ENCODE data around the gene ICAM4. TPM values are rescaled to one million over a fixed set of nuclear protein-coding genes. Genes with fewer than 3 reads are reported as not detected.

Gene ICAM4
- total and polyA plus RNA-seq, 2 of the 13 experiments (the other 11 are each of a cell fraction or from before 2014, with no cell fraction given) = 2.9 to 4.0 TPM

DNA sequence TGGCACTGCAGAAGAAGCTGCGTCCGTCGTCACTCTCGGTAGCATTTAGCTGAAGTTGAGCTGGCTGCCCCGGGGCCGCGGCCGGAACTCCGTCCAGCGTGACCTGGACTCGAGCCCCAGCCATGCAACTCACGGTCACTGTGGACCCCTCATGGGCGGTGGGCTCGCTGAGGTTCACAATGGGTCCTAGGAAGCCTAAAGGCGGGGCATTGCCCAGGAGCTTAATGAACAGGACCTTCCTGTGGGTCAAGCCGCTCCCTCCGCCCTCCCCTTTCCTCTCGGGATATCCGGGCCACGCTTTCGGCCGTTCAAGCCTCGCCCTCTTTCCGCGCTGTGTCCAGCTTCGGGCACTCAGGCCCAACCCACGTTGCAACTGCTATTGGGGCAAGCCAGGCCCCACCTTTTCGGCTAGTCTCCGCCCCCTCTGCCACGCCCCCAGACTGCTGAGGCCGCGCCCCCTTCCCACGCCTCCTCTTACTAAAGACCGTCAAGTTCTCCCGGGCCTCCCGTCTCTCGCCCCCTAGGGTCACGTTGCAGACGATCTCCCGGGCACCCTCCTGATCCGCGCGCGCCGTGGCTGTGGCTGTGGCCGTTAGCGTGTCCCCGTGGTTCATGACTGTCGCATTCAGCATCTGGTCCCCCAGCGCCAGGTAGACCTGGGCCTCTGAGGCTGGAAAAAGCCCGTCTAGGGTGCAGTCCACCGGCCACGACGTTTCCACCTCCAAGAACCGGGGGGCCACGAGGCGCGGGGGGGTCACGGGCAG lies 48.0 kb downstream of the ICAM4 start (continued):
- TF ChIP-seq, protein P1, sequence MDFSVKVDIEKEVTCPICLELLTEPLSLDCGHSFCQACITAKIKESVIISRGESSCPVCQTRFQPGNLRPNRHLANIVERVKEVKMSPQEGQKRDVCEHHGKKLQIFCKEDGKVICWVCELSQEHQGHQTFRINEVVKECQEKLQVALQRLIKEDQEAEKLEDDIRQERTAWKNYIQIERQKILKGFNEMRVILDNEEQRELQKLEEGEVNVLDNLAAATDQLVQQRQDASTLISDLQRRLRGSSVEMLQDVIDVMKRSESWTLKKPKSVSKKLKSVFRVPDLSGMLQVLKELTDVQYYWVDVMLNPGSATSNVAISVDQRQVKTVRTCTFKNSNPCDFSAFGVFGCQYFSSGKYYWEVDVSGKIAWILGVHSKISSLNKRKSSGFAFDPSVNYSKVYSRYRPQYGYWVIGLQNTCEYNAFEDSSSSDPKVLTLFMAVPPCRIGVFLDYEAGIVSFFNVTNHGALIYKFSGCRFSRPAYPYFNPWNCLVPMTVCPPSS (IDR thresholded peaks at IDR 0.05) = no peak
- TF ChIP-seq RFX5 (IDR thresholded peaks at IDR 0.05; ENCODE audit: low read depth, low read length) (no peak), SMC3 (IDR thresholded peaks at IDR 0.05; ENCODE audit: low read length) (no peak), HCFC1 (IDR thresholded peaks at IDR 0.05; ENCODE audit: low read depth, low read length) (no peak), ZNF12 (CRISPR knock-in tag; IDR thresholded peaks at IDR 0.05) (0 out of 2 replicates have a peak, but pooled peaks have one; percentile 17), U2AF1 (optimal IDR thresholded peaks at IDR 0.05; ENCODE audit: low read depth, low read length) (no peak), BORCS8-MEF2B (CRISPR knock-in tag; IDR thresholded peaks at IDR 0.05) (peak; percentile 50), SP4 (CRISPR knock-in tag; IDR thresholded peaks at IDR 0.05) (peak; percentile 90), NR2F1 (CRISPR knock-in tag; IDR thresholded peaks at IDR 0.05) (no peak; a peak in 1 of 4 replicates), ZNF567 (CRISPR knock-in tag; IDR thresholded peaks at IDR 0.05; ENCODE audit: borderline replicate concordance) (no peak), XBP1 (CRISPR knock-in tag; IDR thresholded peaks at IDR 0.05) (no peak), AGO2 (optimal IDR thresholded peaks at IDR 0.05; ENCODE audit: low read depth, low read length) (peak; percentile 43), KLF13 (CRISPR knock-in tag; IDR thresholded peaks at IDR 0.05) (no peak), ETV5 (CRISPR knock-in tag; IDR thresholded peaks at IDR 0.05; ENCODE audit: borderline replicate concordance) (peak; percentile 65; the same call in 1 of the 2 replicates)
- TF ChIP-seq, protein P2, sequence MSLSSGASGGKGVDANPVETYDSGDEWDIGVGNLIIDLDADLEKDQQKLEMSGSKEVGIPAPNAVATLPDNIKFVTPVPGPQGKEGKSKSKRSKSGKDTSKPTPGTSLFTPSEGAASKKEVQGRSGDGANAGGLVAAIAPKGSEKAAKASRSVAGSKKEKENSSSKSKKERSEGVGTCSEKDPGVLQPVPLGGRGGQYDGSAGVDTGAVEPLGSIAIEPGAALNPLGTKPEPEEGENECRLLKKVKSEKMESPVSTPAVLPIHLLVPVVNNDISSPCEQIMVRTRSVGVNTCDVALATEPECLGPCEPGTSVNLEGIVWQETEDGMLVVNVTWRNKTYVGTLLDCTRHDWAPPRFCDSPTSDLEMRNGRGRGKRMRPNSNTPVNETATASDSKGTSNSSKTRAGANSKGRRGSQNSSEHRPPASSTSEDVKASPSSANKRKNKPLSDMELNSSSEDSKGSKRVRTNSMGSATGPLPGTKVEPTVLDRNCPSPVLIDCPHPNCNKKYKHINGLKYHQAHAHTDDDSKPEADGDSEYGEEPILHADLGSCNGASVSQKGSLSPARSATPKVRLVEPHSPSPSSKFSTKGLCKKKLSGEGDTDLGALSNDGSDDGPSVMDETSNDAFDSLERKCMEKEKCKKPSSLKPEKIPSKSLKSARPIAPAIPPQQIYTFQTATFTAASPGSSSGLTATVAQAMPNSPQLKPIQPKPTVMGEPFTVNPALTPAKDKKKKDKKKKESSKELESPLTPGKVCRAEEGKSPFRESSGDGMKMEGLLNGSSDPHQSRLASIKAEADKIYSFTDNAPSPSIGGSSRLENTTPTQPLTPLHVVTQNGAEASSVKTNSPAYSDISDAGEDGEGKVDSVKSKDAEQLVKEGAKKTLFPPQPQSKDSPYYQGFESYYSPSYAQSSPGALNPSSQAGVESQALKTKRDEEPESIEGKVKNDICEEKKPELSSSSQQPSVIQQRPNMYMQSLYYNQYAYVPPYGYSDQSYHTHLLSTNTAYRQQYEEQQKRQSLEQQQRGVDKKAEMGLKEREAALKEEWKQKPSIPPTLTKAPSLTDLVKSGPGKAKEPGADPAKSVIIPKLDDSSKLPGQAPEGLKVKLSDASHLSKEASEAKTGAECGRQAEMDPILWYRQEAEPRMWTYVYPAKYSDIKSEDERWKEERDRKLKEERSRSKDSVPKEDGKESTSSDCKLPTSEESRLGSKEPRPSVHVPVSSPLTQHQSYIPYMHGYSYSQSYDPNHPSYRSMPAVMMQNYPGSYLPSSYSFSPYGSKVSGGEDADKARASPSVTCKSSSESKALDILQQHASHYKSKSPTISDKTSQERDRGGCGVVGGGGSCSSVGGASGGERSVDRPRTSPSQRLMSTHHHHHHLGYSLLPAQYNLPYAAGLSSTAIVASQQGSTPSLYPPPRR (CRISPR knock-in tag; IDR thresholded peaks at IDR 0.05; ENCODE audit: borderline replicate concordance) = no peak; the same call in 1 of the 2 replicates
- TF ChIP-seq, protein P3, sequence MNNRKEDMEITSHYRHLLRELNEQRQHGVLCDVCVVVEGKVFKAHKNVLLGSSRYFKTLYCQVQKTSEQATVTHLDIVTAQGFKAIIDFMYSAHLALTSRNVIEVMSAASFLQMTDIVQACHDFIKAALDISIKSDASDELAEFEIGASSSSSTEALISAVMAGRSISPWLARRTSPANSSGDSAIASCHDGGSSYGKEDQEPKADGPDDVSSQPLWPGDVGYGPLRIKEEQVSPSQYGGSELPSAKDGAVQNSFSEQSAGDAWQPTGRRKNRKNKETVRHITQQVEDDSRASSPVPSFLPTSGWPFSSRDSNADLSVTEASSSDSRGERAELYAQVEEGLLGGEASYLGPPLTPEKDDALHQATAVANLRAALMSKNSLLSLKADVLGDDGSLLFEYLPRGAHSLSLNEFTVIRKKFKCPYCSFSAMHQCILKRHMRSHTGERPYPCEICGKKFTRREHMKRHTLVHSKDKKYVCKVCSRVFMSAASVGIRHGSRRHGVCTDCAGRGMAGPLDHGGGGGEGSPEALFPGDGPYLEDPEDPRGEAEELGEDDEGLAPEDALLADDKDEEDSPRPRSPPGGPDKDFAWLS (CRISPR knock-in tag; IDR thresholded peaks at IDR 0.05; ENCODE audit: borderline replicate concordance) = no peak
- TF ChIP-seq, protein P4, sequence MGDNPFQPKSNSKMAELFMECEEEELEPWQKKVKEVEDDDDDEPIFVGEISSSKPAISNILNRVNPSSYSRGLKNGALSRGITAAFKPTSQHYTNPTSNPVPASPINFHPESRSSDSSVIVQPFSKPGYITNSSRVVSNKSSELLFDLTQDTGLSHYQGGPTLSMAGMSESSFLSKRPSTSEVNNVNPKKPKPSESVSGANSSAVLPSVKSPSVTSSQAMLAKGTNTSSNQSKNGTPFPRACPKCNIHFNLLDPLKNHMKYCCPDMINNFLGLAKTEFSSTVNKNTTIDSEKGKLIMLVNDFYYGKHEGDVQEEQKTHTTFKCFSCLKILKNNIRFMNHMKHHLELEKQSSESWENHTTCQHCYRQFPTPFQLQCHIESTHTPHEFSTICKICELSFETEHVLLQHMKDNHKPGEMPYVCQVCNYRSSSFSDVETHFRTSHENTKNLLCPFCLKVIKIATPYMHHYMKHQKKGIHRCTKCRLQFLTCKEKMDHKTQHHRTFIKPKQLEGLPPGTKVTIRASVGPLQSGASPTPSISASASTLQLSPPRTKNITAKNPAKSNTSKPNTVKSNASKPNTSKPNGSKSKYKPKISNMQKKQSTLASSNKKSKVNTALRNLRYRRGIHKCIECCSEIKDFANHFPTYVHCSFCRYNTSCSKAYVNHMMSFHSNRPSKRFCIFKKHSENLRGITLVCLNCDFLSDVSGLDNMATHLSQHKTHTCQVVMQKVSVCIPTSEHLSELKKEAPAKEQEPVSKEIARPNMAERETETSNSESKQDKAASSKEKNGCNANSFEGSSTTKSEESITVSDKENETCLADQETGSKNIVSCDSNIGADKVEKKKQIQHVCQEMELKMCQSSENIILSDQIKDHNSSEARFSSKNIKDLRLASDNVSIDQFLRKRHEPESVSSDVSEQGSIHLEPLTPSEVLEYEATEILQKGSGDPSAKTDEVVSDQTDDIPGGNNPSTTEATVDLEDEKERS (CRISPR knock-in tag; IDR thresholded peaks at IDR 0.05) = no peak
